GM18520 (cell line): ENCODE results near the gene NEU1.
"Not testable (repeated sequence)": the region's sequence is repeated elsewhere in the genome, so short reads cannot be mapped to it uniquely, and the experiment has no call there.

Experiments used
- ATAC-seq: cut with Tn5 transposase; IDR thresholded peaks from one replicate; pipeline ENCODE4 v1.9.1; 2021; ENCODE audit not compliant: unreplicated experiment

The NEU1 gene

GRCh38 chr6:31875877-31876276, 13.3 kb upstream of the NEU1 start:
- no peak for ATAC-seq

- ATAC-seq: no peak
These were observed 12.4 kb upstream of the NEU1 start for GRCh38 chr6:31874836-31875572.

- ATAC-seq: no peak
These were observed 11.6 kb upstream of the NEU1 start for GRCh38 chr6:31874084-31874670.

GRCh38 chr6:31871046-31871659, 8.5 kb upstream of the NEU1 start:
- ATAC-seq: no peak

- ATAC-seq: no peak
These were observed 7.8 kb upstream of the NEU1 start for GRCh38 chr6:31870385-31870921.

- no peak for ATAC-seq
These were observed 6.7 kb upstream of the NEU1 start for GRCh38 chr6:31869343-31869742.

GRCh38 chr6:31868658-31868971, 6.0 kb upstream of the NEU1 start:
- ATAC-seq: not testable (repeated sequence)

GRCh38 chr6:31865205-31866118, 2.8 kb upstream of the NEU1 start:
- ATAC-seq: no peak

GRCh38 chr6:31864818-31865204, 2.2 kb upstream of the NEU1 start:
- no peak for ATAC-seq

GRCh38 chr6:31864123-31864562, 1.5 kb upstream of the NEU1 start:
- ATAC-seq: not testable (repeated sequence)

GRCh38 chr6:31861919-31862343, 690 bp downstream of the NEU1 start:
- ATAC-seq: no peak

GRCh38 chr6:31861150-31861549, 1.5 kb downstream of the NEU1 start:
- no peak for ATAC-seq

- no peak for ATAC-seq
These were observed 2.3 kb downstream of the NEU1 start for GRCh38 chr6:31860349-31860748.

- no peak for ATAC-seq
These were observed 2.7 kb downstream of the NEU1 start for GRCh38 chr6:31859923-31860322.

- ATAC-seq: no peak
These were observed 3.9 kb downstream of the NEU1 start for GRCh38 chr6:31858707-31859106.

GRCh38 chr6:31857774-31858173, 4.8 kb downstream of the NEU1 start:
- ATAC-seq: not testable (repeated sequence)

GRCh38 chr6:31851980-31852718, 10.5 kb downstream of the NEU1 start:
- not testable (repeated sequence) for ATAC-seq

- no peak for ATAC-seq
These were observed 11.2 kb downstream of the NEU1 start for GRCh38 chr6:31851485-31851832.

- ATAC-seq: no peak
These were observed 11.7 kb downstream of the NEU1 start for GRCh38 chr6:31850765-31851484.
